GM20000 (cell line): ENCODE results near the gene DSCAM.

Experiments used
- DNase-seq: peaks from one replicate; pipeline ENCODE4 v3.0.0; 2012; ENCODE audit warnings: low spot score
- TF ChIP-seq, protein P1 (sequence below): IDR thresholded peaks from 2 replicates; pipeline ENCODE4 v1.5.1; 2012; ENCODE audit warnings: mild to moderate bottlenecking, control low read depth; ENCODE audit errors: extremely low read depth, missing control alignments

The DSCAM gene

DNA sequence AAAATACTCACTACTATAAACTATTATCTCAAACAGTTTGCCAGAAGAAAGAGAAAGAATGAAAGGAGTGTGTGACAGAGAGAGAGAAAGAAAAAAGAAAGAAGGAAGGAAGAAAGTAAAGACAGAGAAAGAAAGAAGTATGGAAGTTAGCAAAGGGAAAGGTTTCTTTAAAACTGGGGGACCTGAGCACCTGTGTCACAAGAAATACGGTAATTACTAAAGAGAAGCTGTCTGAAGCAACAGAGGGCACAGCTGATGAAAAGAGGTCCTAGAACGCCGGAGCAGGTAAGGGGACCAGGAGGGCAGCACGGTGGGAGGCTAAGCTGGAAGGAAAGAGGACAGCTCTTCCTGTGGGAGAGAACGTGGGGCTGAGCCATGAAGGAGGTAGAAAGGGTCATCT is 163.6 kb downstream of the DSCAM start:
- TF ChIP-seq, protein P1, sequence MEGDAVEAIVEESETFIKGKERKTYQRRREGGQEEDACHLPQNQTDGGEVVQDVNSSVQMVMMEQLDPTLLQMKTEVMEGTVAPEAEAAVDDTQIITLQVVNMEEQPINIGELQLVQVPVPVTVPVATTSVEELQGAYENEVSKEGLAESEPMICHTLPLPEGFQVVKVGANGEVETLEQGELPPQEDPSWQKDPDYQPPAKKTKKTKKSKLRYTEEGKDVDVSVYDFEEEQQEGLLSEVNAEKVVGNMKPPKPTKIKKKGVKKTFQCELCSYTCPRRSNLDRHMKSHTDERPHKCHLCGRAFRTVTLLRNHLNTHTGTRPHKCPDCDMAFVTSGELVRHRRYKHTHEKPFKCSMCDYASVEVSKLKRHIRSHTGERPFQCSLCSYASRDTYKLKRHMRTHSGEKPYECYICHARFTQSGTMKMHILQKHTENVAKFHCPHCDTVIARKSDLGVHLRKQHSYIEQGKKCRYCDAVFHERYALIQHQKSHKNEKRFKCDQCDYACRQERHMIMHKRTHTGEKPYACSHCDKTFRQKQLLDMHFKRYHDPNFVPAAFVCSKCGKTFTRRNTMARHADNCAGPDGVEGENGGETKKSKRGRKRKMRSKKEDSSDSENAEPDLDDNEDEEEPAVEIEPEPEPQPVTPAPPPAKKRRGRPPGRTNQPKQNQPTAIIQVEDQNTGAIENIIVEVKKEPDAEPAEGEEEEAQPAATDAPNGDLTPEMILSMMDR, result no peak
- DNase-seq, result no peak

DNA sequence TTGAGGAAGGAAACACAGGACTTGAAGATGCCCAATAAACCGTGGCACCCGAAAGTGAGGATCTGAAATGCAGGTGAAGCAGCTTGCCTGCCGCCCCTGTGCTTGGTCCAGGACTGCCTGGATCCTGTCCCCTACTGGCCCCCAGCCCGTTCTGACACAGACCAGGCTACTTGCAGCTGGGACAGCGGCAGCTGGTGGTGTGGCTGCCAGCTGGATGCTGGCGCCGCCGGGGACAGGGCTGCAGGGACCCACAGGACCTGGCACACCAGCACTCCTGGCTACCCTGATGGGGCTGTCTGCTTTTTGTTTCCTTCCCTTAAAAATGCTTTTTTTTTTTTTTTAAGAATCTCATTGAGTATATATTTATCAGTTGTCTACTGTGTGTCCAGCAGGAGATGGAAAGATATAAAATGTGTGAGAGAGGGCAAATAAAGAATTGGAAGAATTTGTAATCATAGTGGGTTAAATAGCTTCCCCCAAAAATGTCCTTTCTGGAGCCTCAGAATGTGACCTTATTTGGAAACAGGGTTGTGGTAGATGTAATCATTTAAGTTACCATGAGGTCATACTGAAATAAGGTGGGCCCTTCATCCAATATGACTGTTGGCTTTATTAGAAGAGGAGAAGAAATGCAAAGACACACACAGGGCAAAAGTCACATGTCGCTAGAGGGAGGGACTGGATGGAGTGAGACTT is 165.6 kb downstream of the DSCAM start:
- DNase-seq, result no peak
- TF ChIP-seq, protein P1, result no peak

DNA sequence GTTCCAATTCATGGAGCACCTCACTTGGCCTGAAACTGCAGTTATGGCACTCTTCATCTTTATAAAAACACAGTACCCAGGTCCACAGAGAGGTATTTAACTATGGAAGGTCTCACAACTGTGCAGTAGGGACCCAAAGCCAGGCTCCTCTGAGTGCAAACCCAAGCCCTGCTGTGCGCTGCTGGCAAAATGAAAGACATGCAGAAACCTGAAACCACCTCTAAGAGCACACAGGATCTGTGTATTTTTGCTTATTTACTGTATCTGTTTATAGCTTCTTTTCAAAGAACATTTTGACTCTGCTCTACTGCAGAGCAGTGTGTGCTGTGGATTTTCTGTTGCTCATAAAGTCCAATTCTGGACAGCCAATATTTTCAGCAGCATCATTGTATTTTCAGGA is 166.6 kb downstream of the DSCAM start:
- TF ChIP-seq, protein P1, result no peak
- DNase-seq, result no peak

DNA sequence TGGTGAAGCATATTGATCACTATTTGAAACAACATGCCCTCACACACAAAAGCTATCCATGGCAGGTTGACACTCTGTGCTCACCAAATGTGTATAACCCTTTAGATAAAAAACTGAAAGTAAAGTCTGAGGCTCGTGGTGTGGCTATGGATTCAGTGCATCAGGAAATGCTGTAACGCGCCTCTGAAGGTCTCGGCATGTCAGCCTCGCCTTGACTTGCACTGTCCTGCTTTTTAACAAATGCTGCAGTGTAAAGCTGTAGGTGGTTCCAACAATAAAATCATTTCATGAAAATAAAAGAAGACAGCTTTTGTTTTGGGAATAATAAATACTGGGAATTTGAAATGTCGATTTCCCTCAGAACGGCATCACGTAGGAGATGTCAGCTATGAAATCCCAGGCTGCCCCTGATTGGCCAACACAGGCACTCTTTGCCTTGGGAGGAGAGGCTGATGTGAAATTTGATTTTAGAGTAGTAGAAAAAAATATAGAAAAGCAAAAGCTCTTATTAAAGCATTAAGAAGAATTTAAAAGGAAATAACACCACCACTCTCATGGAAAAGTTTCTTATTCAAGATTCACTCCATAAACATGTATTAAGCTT is 168.2 kb downstream of the DSCAM start:
- DNase-seq, result no peak
- TF ChIP-seq, protein P1, result no peak

GRCh38 chr21:40675017-40675416 is 171.9 kb downstream of the DSCAM start:
- TF ChIP-seq, protein P1, result no peak
- no peak for DNase-seq

DNA sequence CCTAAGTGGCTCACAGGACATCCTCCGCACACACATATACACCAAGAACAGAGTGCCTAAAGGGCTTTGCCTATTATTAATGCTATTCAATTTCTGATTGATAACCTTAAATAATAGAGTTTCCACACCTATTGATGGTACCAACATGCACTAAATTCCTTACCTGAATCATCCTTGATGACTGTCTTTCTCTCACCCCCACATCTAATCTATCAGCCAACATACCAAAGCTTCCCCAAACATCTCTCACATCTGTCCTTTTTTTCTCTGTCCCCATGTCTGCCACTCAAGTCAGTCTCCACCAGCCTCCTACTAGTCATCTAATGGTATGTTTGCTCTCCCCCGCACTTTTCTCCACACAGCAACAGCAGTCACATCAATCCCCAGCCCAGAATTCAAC is 174.4 kb downstream of the DSCAM start:
- no peak for DNase-seq
- TF ChIP-seq, protein P1, result no peak

- DNase-seq, result no peak
- TF ChIP-seq, protein P1, result no peak
Measured at GRCh38 chr21:40671716-40672115, 175.2 kb downstream of the DSCAM start.
